Activated T-helper 1 cell treated with Interleukin-2 at 50 U/mL for 16 hours (primary cell): ENCODE results near the gene SETSIP.
"Not testable (repeated sequence)": the region's sequence is repeated elsewhere in the genome, so short reads cannot be mapped to it uniquely, and the experiment has no call there.

Source experiments
- DNase-seq: peaks from one replicate; pipeline ENCODE4 v3.0.0-alpha.2; 2020; ENCODE audit warnings: low read depth

The SETSIP gene

GRCh38 chr1:92051948-92052347 lies 23.3 kb downstream of the SETSIP start:
- no peak for DNase-seq

- no peak for DNase-seq
These were observed 29.3 kb downstream of the SETSIP start for GRCh38 chr1:92045766-92046495.

DNA sequence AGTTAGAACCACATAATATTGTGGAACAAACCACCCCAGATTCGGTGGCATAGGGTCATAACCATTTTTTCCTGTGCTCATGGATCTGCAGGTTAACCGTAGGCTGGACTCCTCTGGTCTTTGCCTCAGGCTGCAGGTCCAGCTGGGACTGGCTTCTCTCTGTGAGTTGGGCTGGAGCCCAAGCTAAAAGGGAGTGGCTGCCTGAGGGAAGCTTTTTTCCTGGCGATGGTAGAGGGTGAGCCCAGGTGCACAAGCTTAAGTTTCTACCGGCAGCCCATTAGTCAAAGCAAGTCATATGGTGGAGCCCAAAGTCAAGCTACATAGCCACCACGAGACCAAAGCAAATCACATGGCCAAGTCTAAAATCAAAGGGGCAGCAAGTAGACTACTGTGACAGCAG lies 31.6 kb downstream of the SETSIP start:
- DNase-seq, result no peak

DNA sequence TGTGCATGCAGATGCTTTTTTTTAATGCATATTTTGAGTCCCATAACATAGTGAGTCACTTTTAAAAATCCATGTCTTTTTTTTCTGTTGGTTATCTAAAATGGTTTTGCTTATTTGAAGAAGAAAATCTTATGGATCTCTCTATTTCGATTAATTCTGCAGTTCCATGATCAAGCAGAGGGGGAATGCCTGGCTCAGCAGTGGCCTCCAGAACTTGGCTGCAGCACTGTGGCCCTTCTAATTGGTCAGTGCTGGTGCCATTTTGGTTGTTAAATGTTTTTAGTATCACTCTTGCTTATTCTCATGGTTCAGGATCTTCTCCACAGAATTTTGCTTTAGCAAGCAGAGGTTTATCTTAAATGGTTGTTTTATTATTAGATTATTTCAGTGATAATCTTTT lies 34.2 kb downstream of the SETSIP start:
- no peak for DNase-seq

- DNase-seq, result no peak
These were observed 36.4 kb downstream of the SETSIP start for GRCh38 chr1:92038695-92039346.

GRCh38 chr1:92037400-92037799 lies 37.8 kb downstream of the SETSIP start:
- DNase-seq, result no peak

GRCh38 chr1:92031281-92032110 lies 43.7 kb downstream of the SETSIP start:
- no peak for DNase-seq

GRCh38 chr1:92030656-92031107 lies 44.5 kb downstream of the SETSIP start:
- DNase-seq, result no peak

DNA sequence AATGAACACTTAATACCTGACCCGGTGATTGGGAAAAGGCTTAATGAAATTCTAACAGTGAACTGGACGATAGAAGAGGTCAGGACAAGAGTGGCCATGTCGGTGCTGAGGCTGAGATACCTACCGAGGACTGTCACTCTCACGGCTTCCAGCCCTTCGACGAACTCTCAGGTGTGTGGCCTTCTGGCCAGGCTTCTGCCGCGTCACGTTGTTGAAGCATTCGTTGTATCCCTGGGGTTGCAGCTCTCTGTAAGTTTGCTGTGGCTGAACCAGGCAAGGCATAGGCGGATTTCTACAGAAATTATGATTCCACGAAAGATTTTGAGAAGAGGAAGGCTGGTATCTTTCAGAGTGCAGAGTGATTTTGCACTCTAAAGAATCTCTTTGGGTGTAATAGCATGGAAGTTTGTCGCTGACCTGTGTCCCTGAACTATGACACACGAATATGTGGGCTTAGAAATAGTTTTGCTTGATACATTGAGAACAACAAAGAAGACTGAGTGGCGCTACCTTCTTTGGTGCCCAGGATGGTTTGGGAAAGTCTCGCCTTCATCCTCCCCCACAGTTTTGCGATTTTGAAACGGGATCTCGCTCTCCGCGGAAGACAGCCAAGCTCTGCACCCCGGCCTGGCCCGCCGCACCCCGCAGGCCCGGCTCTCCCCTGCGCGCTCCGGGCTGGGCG lies 45.8 kb downstream of the SETSIP start:
- DNase-seq, result no peak

DNA sequence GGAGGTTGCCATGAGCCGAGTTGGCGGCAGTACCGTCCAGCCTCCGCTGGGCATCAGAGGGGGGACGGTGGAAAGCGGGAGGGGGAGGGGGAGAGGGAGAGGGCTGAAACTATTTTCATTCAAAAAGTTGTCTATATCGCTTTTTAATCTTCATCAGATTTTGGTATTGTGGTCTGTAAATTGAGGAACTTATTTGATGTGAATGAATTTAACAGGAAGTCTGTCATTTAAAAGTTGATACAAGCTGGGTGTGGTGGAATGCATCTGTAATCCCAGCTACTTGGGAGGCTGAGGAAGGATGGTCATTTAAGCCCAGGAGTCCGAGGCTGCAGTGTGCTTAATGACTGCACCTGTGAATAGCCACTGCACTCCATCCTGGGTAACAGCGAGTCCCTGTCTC lies 48.4 kb downstream of the SETSIP start:
- DNase-seq, result no peak

GRCh38 chr1:92026042-92026441 lies 49.2 kb downstream of the SETSIP start:
- not testable (repeated sequence) for DNase-seq
